SK-N-SH (cell line): ENCODE measurements around the gene FAM118A. TPM values are rescaled to one million over a fixed set of nuclear protein-coding genes. Genes with fewer than 3 reads are reported as not detected.

Experiments used
- CTCF ChIA-PET: fragments of 300-600, 350-600 bp; formaldehyde crosslinking; extraction: SDS; loops from one replicate; lab custom pipeline; 2021; lab: Yijun Ruan, JAX
- POLR2A ChIA-PET: fragments of 350-600 bp; sonication (Branson Sonifier 250); formaldehyde crosslinking; extraction: SDS; loops from one replicate; lab custom pipeline; 2020; ENCODE audit warnings: antibody characterized with exemption, inconsistent platforms; lab: Yijun Ruan, JAX
- DNase-seq: peaks from one replicate; pipeline ENCODE4 v3.0.0; 2012
- H2AFZ ChIP-seq: fragments of 200-600 bp; sonication (generic); 2 replicates; pipeline ENCODE4 v1.8.1; 2016; ENCODE audit warnings: antibody characterized with exemption, mild to moderate bottlenecking, low read depth
- H3F3A ChIP-seq: fragments of 200-600 bp; sonication (generic); replicated peaks from 2 replicates; pipeline ENCODE3; 2016; ENCODE audit warnings: antibody characterized with exemption, mild to moderate bottlenecking; ENCODE audit not compliant: insufficient read depth
- H3K27ac ChIP-seq, 2 experiments: fragments of 200-500 bp in 1 of 2; fragments of 200-600 bp in 1 of 2; sonication (Bioruptor generic) in 1 of 2; sonication (generic), shearing (Covaris generic) in 1 of 2; 2 replicates each; pipeline versions ENCODE4 v1.5.1 to v1.6.1; 2014 to 2016; ENCODE audit warnings: low read depth in 2 of 2, inconsistent platforms in 1 of 2, low read length in 1 of 2, mild to moderate bottlenecking in 1 of 2, mixed read lengths in 1 of 2
- H3K27me3 ChIP-seq: fragments of 200-600 bp; sonication (generic), shearing (Covaris generic); 2 replicates; pipeline ENCODE4 v1.6.1; 2016; ENCODE audit warnings: mixed run types; ENCODE audit not compliant: insufficient read depth
- H3K36me3 ChIP-seq, 2 experiments: fragments of 200-500 bp in 1 of 2; fragments of 200-600 bp in 1 of 2; sonication (Bioruptor generic) in 1 of 2; sonication (generic) in 1 of 2; replicated peaks in 1 of 2; 2 replicates each; pipeline versions ENCODE3 to v1.5.1; 2014 to 2016; ENCODE audit warnings: low read length in 1 of 2, mild to moderate bottlenecking in 1 of 2; ENCODE audit not compliant: insufficient read depth in 2 of 2, control insufficient read depth in 1 of 2
- H3K4me1 ChIP-seq, 2 experiments: fragments of 200-500 bp in 1 of 2; fragments of 200-600 bp in 1 of 2; sonication (Bioruptor generic) in 1 of 2; sonication (generic), shearing (Covaris generic) in 1 of 2; 2 replicates each; pipeline versions ENCODE4 v1.5.1 to v1.6.1; 2014 to 2016; ENCODE audit warnings: low read depth in 1 of 2, low read length in 1 of 2, mixed run types in 1 of 2; ENCODE audit not compliant: insufficient read depth in 2 of 2, control insufficient read depth in 1 of 2
- H3K4me2 ChIP-seq: fragments of 200-600 bp; sonication (generic), shearing (Covaris generic); 2 replicates; pipeline ENCODE4 v1.6.1; 2017; ENCODE audit warnings: mixed run types
- H3K4me3 ChIP-seq, 2 experiments: fragments of 200-500 bp in 1 of 2; fragments of 200-600 bp in 1 of 2; sonication (Bioruptor generic) in 1 of 2; sonication (generic), shearing (Covaris generic) in 1 of 2; 2 replicates each; pipeline versions ENCODE4 v1.5.1 to v1.8.1; 2014 to 2016; ENCODE audit warnings: low read depth in 2 of 2, inconsistent platforms in 1 of 2, low read length in 1 of 2, mild to moderate bottlenecking in 1 of 2, mixed read lengths in 1 of 2, moderate library complexity in 1 of 2
- H3K79me2 ChIP-seq: fragments of 200-600 bp; sonication (generic); 2 replicates; pipeline ENCODE4 v1.8.1; 2017; ENCODE audit warnings: mild to moderate bottlenecking; ENCODE audit not compliant: insufficient read depth
- H3K9ac ChIP-seq: fragments of 200-600 bp; sonication (generic); 2 replicates; pipeline ENCODE4 v1.6.1; 2017; ENCODE audit warnings: mixed run types
- H3K9me2 ChIP-seq: fragments of 200-600 bp; sonication (generic); 2 replicates; pipeline ENCODE4 v1.6.1; 2017; ENCODE audit warnings: mixed run types
- H3K9me3 ChIP-seq: fragments of 200-600 bp; sonication (generic); 2 replicates; pipeline ENCODE4 v1.6.1; 2017; ENCODE audit warnings: mixed run types, mild to moderate bottlenecking, moderate library complexity
- H4K20me1 ChIP-seq: fragments of 200-600 bp; sonication (generic); 2 replicates; pipeline ENCODE4 v1.6.1; 2017; ENCODE audit warnings: mild to moderate bottlenecking, mixed run types; ENCODE audit not compliant: insufficient read depth
- CHD2 ChIP-seq: fragments of 150-350 bp; IDR thresholded peaks from 2 replicates; pipeline ENCODE4 v1.6.1; 2018; ENCODE audit warnings: low read length; ENCODE audit not compliant: partially characterized antibody
- CTCF ChIP-seq: fragments of 200-600 bp; sonication (generic); IDR thresholded peaks from 2 replicates; pipeline ENCODE4 v1.6.1; 2017; ENCODE audit warnings: antibody characterized with exemption, mild to moderate bottlenecking, moderate library complexity
- ELF1 ChIP-seq: IDR thresholded peaks from 2 replicates; pipeline ENCODE4 v1.4.0; 2012
- EP300 ChIP-seq, 2 experiments: IDR thresholded peaks; 2 replicates each; pipeline versions ENCODE4 v1.4.0 to v1.6.1; 2012; ENCODE audit warnings: borderline replicate concordance in 1 of 2, low read depth in 1 of 2, low read length in 1 of 2
- FOXM1 ChIP-seq: IDR thresholded peaks from 2 replicates; pipeline ENCODE4 v1.4.0; 2012; ENCODE audit warnings: low read depth, mild to moderate bottlenecking
- GABPA ChIP-seq: IDR thresholded peaks from 2 replicates; pipeline ENCODE4 v1.4.0; 2012; ENCODE audit warnings: low read depth, mild to moderate bottlenecking
- MAX ChIP-seq: IDR thresholded peaks from 2 replicates; pipeline ENCODE4 v1.4.0; 2012; ENCODE audit warnings: low read depth
- MEF2A ChIP-seq: IDR thresholded peaks from 2 replicates; pipeline ENCODE4 v1.4.0; 2012; ENCODE audit warnings: low read depth, borderline replicate concordance
- PBX3 ChIP-seq: IDR thresholded peaks from 2 replicates; pipeline ENCODE4; 2012
- POLR2AphosphoS5 ChIP-seq: IDR thresholded peaks from 2 replicates; pipeline ENCODE4 v1.6.1; 2012; ENCODE audit warnings: low read depth, low read length
- RFX5 ChIP-seq: IDR thresholded peaks from 2 replicates; pipeline ENCODE4 v1.6.1; 2012; ENCODE audit warnings: mild to moderate bottlenecking, improper control_type of control experiment, low read length
- RXRA ChIP-seq: IDR thresholded peaks from 2 replicates; pipeline ENCODE4 v1.4.0; 2012; ENCODE audit warnings: low read depth, mild to moderate bottlenecking, borderline replicate concordance
- SIN3A ChIP-seq: IDR thresholded peaks from 2 replicates; pipeline ENCODE4 v1.6.1; 2012; ENCODE audit warnings: low read depth, mild to moderate bottlenecking, low read length, moderate library complexity, borderline replicate concordance
- SMC3 ChIP-seq: IDR thresholded peaks from 2 replicates; pipeline ENCODE4 v1.6.1; 2012; ENCODE audit warnings: low read depth, low read length, improper control_type of control experiment
- TAF1 ChIP-seq: IDR thresholded peaks from 2 replicates; pipeline ENCODE4 v1.6.1; 2012; ENCODE audit warnings: low read depth, mild to moderate bottlenecking, low read length, moderate library complexity, borderline replicate concordance
- TCF12 ChIP-seq: IDR thresholded peaks from 2 replicates; pipeline ENCODE4 v1.4.0; 2012
- TEAD4 ChIP-seq: IDR thresholded peaks from 2 replicates; pipeline ENCODE4 v1.4.0; 2012; ENCODE audit warnings: mild to moderate bottlenecking, borderline replicate concordance; ENCODE audit not compliant: insufficient read depth
- USF1 ChIP-seq: IDR thresholded peaks from 2 replicates; pipeline ENCODE4 v1.4.0; 2012; ENCODE audit warnings: low read depth, borderline replicate concordance
- YY1 ChIP-seq: IDR thresholded peaks from 2 replicates; pipeline ENCODE4 v1.4.0; 2012; ENCODE audit warnings: low read depth, mild to moderate bottlenecking
- ZBTB33 ChIP-seq: IDR thresholded peaks from 2 replicates; pipeline ENCODE4 v1.4.0; 2012; ENCODE audit warnings: low read depth, borderline replicate concordance
- WGBS: methylation state at CpG from one replicate; pipeline ENCODE4 v1.1.6; 2017; ENCODE audit warnings: low lambda C conversion rate; 5-methylcytosine and 5-hydroxymethylcytosine counted together
- polyA plus RNA-seq, 3 experiments: library from polyadenylated mRNA; depleted of rRNA; stranded (reverse); fragments of >200 nt; gene quantifications; 2 replicates each; pipeline ENCODE4 v1.2.3, GENCODE V29; 2012

FAM118A gene
- polyA plus RNA-seq, 1 of the 3 experiments (the other 2 are of a cell fraction), result 11.3 TPM

- no peaks in the 10 kb centered on the region for H4K20me1 ChIP-seq
- ChIA-PET POLR2A (no interaction called here), CTCF (interaction anchor here (1.4 to 1.6 kb wide), 3 partner anchors 19 to 241 kb away, joined by 3 to 4 read pairs (median 4); no protein-coding TSS in a partner anchor)
- no peaks in the 10 kb centered on the region for H3F3A ChIP-seq
- H3K9ac ChIP-seq, result no peak overlapping the region
- H3K79me2 ChIP-seq, result peaks cover 48% of the 10 kb centered on the region
- H3K27ac ChIP-seq, result peak overlapping the region in 1 of 2 experiments; percentile 54; a peak in 2 of 4 replicates
- TF ChIP-seq TEAD4 (no peak), SMC3 (no peak), FOXM1 (no peak), EP300 (IDR thresholded peaks at IDR 0.05; ENCODE audit: borderline replicate concordance in 1 of 2, low read depth in 1 of 2, low read length in 1 of 2) (no peak), RXRA (no peak), MEF2A (no peak), SIN3A (no peak), GABPA (no peak), CHD2 (no peak), ZBTB33 (no peak), MAX (no peak), YY1 (no peak), USF1 (no peak), TAF1 (no peak), RFX5 (no peak), CTCF (no peak), ELF1 (no peak), POLR2AphosphoS5 (no peak), PBX3 (no peak), TCF12 (no peak)
- no peak overlapping the region for H3K4me2 ChIP-seq
- WGBS, result 95% methylated on average over 4 of the region's 4 CpGs
- H3K9me2 ChIP-seq, result no peaks in the 10 kb centered on the region
- H2AFZ ChIP-seq, result no peak overlapping the region
- no peaks in the 10 kb centered on the region for H3K36me3 ChIP-seq
- DNase-seq, result no peak
- peaks cover 3 to 59% of the 10 kb centered on the region in 2 experiments; a peak in 3 of 4 replicates for H3K4me1 ChIP-seq
- no peaks in the 10 kb centered on the region for H3K9me3 ChIP-seq
- H3K27me3 ChIP-seq, result no peaks in the 10 kb centered on the region
- H3K4me3 ChIP-seq, result no peak overlapping the region
Measured at GRCh38 chr22:45312856-45313255, 3.1 kb downstream of the FAM118A start.
